GM18505 (cell line): Measurements from ENCODE around the gene APLN.

Experiments used
- ATAC-seq: cut with Tn5 transposase; IDR thresholded peaks from one replicate; pipeline ENCODE4 v1.9.1; 2021; ENCODE audit not compliant: unreplicated experiment
- POLR2A ChIP-seq: IDR thresholded peaks from 4 replicates; pipeline ENCODE4 v1.6.1; 2011; ENCODE audit warnings: borderline replicate concordance; ENCODE audit not compliant: insufficient read depth, insufficient read length; ENCODE audit errors: extremely low read depth

APLN gene

DNA sequence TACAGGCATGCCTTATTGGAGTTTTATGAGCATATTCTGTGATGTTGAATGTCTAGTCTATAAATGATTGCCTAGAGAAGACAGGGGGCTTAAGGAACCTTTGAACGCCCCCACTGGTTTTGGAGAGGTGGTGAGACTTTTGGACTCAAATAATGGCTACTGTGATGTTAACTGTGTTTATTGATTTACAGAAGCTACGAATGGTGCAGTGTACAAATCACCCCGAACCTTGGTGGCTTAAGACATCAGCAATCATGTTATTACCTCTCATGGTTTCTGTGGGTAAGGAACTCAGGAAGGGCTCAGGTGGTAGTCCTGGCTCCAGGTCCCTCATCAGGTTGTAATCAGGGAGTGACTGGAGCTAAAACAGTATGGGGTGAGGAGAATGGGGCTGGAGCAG, 33.3 kb upstream of the APLN start:
- ATAC-seq = no peak
- TF ChIP-seq POLR2A = no peak

DNA sequence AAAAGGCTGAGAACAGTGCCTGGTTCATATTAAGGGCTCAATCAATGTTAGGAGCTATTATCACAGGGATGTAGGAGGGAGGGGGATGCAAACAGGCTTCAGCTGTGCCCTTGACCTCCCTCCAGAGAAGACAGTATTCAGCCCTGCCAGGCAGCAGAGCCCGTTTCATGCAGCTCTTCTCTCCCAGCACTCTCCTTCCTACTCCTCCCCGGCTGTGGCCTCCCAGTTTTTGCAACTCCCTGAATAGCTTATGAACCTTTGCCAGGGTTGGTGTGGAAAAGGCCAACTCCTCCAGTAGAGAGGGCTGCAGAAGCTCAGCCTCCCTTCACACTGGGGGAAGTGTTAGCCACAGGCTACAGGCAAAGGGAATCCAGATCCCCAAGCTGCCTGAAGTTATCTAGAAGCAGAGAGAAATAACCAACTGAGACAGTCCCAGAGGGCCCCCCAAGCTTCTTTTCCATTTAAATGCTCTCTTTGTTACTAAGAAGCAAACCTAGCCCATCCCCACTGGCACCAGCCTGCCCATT, 31.7 kb upstream of the APLN start:
- TF ChIP-seq POLR2A = no peak
- no peak for ATAC-seq

DNA sequence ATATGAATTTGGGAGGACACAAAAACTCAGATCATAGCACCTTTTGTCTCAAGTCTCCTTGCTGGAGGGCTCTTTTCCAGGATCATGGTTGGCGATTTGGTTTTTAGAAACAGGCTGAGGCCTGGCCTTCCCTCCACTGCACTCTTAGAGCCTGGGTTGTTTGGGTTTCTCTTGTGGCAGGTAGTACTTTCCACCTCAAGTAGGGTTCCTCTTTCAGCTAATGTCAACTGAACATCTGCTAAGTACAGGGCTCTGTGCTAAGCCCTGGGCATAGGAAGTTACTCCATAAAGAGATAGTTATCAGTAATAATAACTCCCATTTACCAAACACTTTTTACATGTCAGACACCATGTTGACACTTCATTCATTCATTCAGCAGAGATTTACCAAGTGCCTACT, 28.2 kb upstream of the APLN start:
- no peak for ATAC-seq

DNA sequence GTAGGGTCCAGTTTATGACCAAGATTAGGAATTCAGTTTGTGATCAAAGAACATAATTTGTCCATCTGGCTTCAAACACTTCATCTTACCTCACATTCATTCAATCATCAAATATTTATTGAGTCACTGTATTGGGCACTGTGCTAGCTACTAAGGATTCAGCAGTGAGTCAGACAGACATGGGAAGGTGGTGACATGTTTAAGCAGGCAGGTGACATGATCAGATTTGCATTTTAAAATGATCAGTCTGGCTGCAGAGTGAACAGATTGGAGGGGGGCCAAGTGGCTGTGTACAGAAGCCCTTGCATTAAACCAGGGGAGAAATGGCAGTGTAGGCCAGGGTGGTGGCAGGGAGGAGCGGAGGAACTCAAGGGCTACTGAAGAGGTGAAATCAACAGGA, 25.1 kb upstream of the APLN start:
- no peak for TF ChIP-seq POLR2A
- no peak for ATAC-seq

More for the DNA sequence above, 28.2 kb upstream of the APLN start:
- no peak for TF ChIP-seq POLR2A

DNA sequence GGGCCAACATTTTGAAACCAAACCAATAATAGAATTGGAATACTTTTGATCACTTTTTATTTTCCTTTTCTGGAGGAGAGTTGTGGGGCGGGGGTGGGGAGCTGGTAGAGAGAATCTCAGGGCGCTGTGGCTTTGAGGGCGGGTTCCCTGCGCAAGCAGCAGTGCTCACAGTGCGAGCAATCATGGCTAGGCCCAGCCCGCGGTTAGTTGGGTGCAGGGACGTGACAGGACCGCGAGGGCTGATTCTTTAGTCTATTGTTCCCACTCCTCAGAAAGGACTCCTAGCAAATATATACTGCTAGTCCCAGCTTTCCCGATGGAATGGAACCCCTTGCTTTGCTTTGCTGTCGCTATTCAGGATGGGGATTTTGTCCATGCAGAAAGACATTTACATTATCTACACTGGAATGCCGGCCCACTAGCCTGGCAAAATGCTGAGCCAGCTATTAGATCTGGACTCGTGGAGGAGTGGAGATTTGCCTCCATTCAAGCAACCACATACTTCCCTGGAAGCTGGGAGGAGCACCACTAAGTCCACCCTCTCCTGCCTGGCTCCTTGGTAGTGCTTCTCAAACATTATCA, 23.9 kb upstream of the APLN start:
- peak; percentile 18 for ATAC-seq
- TF ChIP-seq POLR2A = no peak

DNA sequence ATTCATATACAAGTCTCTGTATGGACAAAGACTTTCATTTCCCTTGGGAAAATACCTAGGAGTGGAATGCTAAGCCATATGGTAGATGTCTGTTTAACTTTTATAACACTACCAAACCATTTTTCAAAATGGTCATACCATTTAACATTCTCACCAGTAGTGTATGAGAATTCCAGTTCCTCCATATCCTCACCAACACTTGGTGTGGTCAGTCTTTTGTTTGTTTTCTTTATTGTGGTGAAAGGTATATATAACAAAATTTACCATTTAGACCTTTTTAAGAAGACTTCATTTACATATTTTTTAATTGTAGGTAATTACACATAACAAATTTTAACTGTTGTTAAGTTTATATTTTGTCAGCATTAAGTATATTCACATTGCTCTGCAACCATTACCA, 12.7 kb upstream of the APLN start:
- ATAC-seq = no peak
- TF ChIP-seq POLR2A = no peak

DNA sequence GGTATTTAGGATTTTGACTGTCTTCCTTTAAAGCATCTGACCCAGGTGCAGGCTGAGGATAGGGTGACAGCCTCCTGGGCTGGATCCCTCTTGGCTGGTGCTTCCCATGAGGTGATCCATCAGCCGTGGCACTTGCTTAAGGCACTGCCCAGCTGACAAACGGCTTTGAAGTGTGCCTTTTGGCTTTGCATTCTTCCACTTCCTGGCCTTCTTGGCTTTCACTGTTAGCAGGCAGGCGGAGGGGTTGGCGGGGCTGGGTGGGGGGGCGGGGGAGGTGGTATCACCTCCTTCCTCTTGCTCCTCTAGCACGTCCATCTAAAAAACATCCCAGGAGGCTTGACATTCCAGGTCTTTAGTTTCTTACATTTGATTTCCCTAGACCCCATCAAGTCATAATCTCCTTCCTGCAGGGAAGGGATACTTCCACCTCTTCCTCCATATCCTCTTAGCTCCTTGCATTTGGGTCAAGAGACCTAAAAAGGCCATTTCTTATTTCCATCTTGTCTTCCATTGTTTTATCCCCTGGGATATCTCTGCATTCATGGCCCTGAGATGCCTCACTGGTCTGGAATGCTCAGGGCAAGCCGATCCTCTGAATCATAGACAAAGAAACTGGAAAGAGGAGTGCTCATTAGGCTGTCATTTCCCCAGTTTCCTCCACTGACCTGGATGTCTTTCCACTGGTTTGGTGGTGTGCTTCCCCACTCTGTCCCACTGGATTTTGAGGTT, 11.3 kb upstream of the APLN start:
- ATAC-seq = no peak
- no peak for TF ChIP-seq POLR2A

DNA sequence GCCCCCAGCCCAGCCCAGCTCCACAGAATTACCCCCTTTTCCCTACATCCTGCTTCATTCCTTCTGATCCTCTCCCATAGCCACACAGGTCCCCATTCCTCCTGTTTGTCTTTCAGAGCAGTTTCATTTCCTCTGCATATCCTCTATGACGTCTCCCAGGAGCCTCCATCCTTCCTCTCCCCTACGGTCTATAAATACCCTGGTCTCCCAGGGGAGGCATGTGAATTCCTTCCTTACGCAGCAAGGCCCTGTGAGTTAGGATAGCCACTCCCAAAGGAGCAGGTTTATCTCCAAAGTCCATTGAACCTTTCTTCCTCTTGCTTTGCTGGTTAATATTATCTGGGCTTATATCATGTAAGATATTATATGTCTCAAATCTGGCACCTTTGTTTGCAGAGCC, 8.4 kb upstream of the APLN start:
- no peak for ATAC-seq
- no peak for TF ChIP-seq POLR2A

DNA sequence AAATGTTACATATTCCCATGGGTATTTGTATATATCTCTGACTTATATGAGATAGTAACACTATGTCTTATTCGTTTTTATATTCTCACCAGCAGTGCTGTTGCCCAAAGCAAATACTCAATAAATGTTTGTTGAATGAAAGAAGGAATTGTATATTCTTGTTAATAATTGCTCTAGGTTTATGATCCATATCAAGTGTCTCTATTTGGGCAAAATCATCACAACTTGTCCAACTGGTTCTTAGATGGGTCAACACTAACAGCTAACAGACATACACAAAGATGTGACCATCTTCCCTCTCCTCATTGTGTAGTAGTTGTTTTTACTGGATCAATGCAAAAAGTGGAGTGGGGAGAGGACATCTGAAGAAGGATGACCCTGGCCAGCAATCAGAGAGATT, 6.6 kb upstream of the APLN start:
- ATAC-seq = no peak
- TF ChIP-seq POLR2A = no peak

DNA sequence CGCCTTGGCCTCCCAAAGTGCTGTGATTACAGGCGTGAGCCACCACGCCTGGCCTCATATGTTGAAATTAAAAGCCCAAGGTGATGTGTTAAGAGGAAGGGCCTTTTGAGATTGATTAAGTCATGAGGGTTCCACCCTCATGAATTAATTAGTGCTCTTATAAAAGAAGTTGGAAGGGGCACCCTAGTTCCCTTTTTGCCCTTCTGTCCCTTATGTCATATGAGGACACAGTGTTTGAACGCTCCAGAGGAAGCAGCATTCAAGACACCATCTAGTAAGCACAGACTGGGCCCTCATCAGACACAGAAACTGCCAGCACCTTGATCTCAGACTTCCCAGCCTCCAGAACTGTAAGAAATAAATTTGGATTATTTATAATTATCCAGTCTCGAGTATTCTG, 5.1 kb upstream of the APLN start:
- ATAC-seq = no peak
- no peak for TF ChIP-seq POLR2A

DNA sequence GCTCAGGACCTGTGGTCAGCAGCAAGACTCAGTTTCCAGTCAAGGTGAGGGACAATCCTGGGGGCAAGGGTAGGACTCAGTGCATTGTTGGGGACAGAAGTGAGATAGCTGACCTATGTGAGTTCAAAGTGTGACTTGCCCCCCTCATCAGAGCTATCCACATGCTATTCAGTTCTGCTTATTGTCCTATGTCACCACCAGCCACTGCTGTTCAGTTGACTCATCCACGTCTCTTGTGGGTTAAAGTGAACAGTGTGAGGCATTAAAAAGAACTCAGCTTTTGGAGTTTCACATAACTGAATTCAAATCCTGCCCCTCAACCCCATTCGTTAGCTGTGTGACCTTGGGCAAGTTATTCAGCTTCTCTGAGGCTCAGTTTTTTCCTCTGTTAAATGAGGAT, 4.4 kb upstream of the APLN start:
- no peak for ATAC-seq
- no peak for TF ChIP-seq POLR2A

DNA sequence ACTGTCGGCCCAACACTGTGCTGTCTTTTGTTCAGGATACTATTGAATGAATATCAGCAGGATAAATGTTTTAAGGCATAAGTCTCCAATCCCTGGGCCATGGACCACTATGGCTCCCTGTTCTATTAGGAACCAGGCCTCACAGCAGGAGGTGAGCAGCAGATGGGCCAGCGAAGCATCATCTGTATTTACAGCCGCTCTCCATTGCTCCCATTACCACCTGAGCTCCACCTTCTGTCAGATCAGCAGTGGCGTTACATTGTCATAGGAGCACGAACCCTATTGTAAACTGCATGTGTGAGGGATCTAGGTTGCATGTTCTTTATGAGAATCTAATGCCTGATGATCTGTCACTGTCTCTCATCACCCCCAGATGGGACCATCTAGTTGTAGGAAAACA, 3.7 kb upstream of the APLN start:
- no peak for ATAC-seq
- TF ChIP-seq POLR2A = no peak

DNA sequence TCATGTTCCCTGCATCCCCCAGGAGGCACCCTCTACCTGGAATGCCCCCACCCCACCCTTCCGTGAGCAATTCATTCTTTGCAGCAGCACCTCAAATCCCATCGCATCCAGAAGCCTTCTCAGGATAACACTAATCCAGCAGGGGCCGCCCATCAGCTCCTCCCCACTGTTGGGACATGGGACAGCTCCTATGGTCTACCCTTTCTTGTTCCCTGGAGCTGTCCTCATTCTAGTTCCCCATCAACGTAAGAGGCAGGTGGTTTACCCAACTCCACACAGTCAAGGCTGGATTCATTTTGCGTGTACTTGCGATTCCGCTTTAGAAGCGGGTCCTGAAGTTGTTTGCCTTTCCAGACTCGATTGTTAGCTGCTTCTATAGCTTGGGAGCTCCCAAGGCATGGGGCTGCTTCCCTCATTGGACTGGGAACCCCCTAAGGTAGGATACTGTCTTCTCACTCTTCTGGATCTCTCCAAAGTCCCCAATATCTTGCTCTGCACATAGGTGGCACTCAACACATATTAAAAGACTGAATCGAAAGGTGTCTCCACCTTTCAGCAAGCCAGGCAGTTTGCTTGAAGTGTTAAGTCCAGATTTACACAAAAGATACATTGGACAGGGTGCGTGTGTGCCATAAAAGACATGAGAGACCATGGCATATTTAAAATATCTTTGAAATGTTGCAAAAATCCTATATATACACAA, 942 bp upstream of the APLN start:
- no peak for ATAC-seq
- TF ChIP-seq POLR2A = no peak
